Lung (tissue), 12 donors: Measurements from ENCODE around the gene PSME2. TPM values are rescaled to one million over a fixed set of nuclear protein-coding genes. Genes with fewer than 3 reads are reported as not detected.

Experiments used
- ATAC-seq: fragments of 200-7000 bp; cut with Tn5 transposase; one replicate; pipeline ENCODE4 v1.9.1; 2020; ENCODE audit warnings: moderate number of reproducible peaks; ENCODE audit not compliant: insufficient read depth, low FRiP score
- DNase-seq, 3 donors: peaks; one replicate each; pipeline ENCODE4 v3.0.0-alpha.2; 2013 to 2017
- H3K27ac ChIP-seq, 2 donors: one replicate each; pipeline ENCODE4 v1.5.1; 2013; ENCODE audit warnings: mild to moderate bottlenecking in 2 of 2, moderate library complexity in 2 of 2, control low read depth in 1 of 2, inconsistent platforms in 1 of 2, low read depth in 1 of 2, low read length in 1 of 2
- H3K27me3 ChIP-seq, 3 donors: one replicate each; pipeline ENCODE4 v1.5.1; 2013; ENCODE audit warnings: low read length in 2 of 3; ENCODE audit not compliant: control insufficient read depth in 3 of 3, insufficient read depth in 3 of 3
- H3K36me3 ChIP-seq, 4 donors: one replicate each; pipeline ENCODE4 v1.5.1; 2013; ENCODE audit warnings: low read length in 4 of 4, mild to moderate bottlenecking in 1 of 4, moderate library complexity in 1 of 4; ENCODE audit not compliant: control insufficient read depth in 4 of 4, insufficient read depth in 4 of 4
- H3K4me1 ChIP-seq, 5 donors: one replicate each; pipeline ENCODE4 v1.5.1; 2013; ENCODE audit warnings: low read length in 5 of 5, mild to moderate bottlenecking in 2 of 5, moderate library complexity in 1 of 5; ENCODE audit not compliant: control insufficient read depth in 5 of 5, insufficient read depth in 5 of 5
- H3K4me3 ChIP-seq: one replicate; pipeline ENCODE4 v1.5.1; 2013; ENCODE audit warnings: mild to moderate bottlenecking, control low read depth, moderate library complexity
- H3K9ac ChIP-seq, 2 donors: one replicate each; pipeline ENCODE4 v1.5.1; 2013; ENCODE audit warnings: low read length in 2 of 2, control low read depth in 1 of 2; ENCODE audit not compliant: insufficient read depth in 1 of 2
- H3K9me3 ChIP-seq, 4 donors: one replicate each; pipeline ENCODE4 v1.5.1; 2013; ENCODE audit warnings: low read length in 3 of 4, mild to moderate bottlenecking in 1 of 4, moderate library complexity in 1 of 4; ENCODE audit not compliant: control insufficient read depth in 4 of 4, insufficient read depth in 3 of 4
- CTCF ChIP-seq: IDR thresholded peaks from 2 replicates; pipeline ENCODE4 v1.5.1; 2012; ENCODE audit warnings: mild to moderate bottlenecking; ENCODE audit errors: control extremely low read depth, extremely low read depth
- WGBS, 2 donors: extraction: QIAGEN DNeasy Blood & Tissue Kit; methylation state at CpG; one replicate each; pipeline ENCODE4 v1.1.7; 2013; 5-methylcytosine and 5-hydroxymethylcytosine counted together
- polyA plus RNA-seq, 2 donors: library from polyadenylated mRNA; stranded (reverse); fragments of 200-250 nt; gene quantifications; one replicate each; pipeline ENCODE4 v1.2.1, GENCODE V29; 2013
- total RNA-seq, 2 donors: library from RNA; depleted of rRNA in 1 of 2; stranded (reverse); fragments of >200 nt in 1 of 2; gene quantifications; one replicate each; pipeline ENCODE4 v1.2.1, GENCODE V29; 2014 to 2021
- donor health status: control.
- donor health status: control.
- donor health status: Bipolar disorder and iron deficiency.
- donor health status: healthy.
- donor health status: DM: yes; HTN: yes; CAD: no.

PSME2 gene
- total and polyA plus RNA-seq, 4 donors = 89.1 to 328 (median 230) TPM

- no peak for ATAC-seq
- DNase-seq = no peak
- H3K4me1 ChIP-seq = peaks cover 0 to 13% (median 8%) of the 10 kb centered on the region in 5 donors
- TF ChIP-seq CTCF = no peak
- H3K4me3 ChIP-seq = no peak overlapping the region
- WGBS, 2 donors = 83 to 94% methylated on average over 5 of the region's 5 CpGs
- H3K27ac ChIP-seq = peak overlapping the region in 1 of 2 donors; percentile 34
- no peak overlapping the region for H3K9ac ChIP-seq
- peaks cover 22 to 46% (median 34%) of the 10 kb centered on the region in 4 donors for H3K36me3 ChIP-seq
- no peaks in the 10 kb centered on the region for H3K27me3 ChIP-seq
- no peaks in the 10 kb centered on the region for H3K9me3 ChIP-seq
Observed at GRCh38 chr14:24165785-24166184, 19.4 kb upstream of the PSME2 start.

- no peaks in the 10 kb centered on the region for H3K9me3 ChIP-seq
- no peak for TF ChIP-seq CTCF
- peaks cover 22 to 52% (median 41%) of the 10 kb centered on the region in 4 donors for H3K36me3 ChIP-seq
- H3K27me3 ChIP-seq = no peaks in the 10 kb centered on the region
- ATAC-seq = no peak
- no peak overlapping the region for H3K4me3 ChIP-seq
- peak in 1 of 3 donors; percentile 11 for DNase-seq
- H3K4me1 ChIP-seq = peaks cover 0 to 15% (median 8%) of the 10 kb centered on the region in 5 donors
- H3K9ac ChIP-seq = no peak overlapping the region
- H3K27ac ChIP-seq = no peak overlapping the region
- 90 to 97% methylated on average over 14 of the region's 14 CpGs for WGBS, 2 donors
Observed at GRCh38 chr14:24164518-24164991, 18.1 kb upstream of the PSME2 start.

- DNase-seq (no peak), ATAC-seq (no peak)
- peaks cover 25 to 59% (median 40%) of the 10 kb centered on the region in 4 donors for H3K36me3 ChIP-seq
- peaks cover 0 to 15% (median 8%) of the 10 kb centered on the region in 5 donors for H3K4me1 ChIP-seq
- peak overlapping the region in 1 of 2 donors; percentile 92 for H3K9ac ChIP-seq
- H3K9me3 ChIP-seq = no peaks in the 10 kb centered on the region
- peak overlapping the region; percentile 60 for H3K4me3 ChIP-seq
- WGBS, 2 donors = 42 to 64% methylated on average over 8 of the region's 8 CpGs
- TF ChIP-seq CTCF = no peak
- H3K27ac ChIP-seq = peak overlapping the region; percentile 4 to 94
- H3K27me3 ChIP-seq = no peaks in the 10 kb centered on the region
Observed at GRCh38 chr14:24162093-24162492, 15.7 kb upstream of the PSME2 start.
